ENCODE results near the gene DARS1. TPM values are rescaled to one million over a fixed set of nuclear protein-coding genes. Genes with fewer than 3 reads are reported as not detected.

DARS1 gene
- total and polyA plus RNA-seq, 2 of the 13 experiments (the other 11 are each of a cell fraction or from before 2014, with no cell fraction given): 149 to 230 TPM

DNA sequence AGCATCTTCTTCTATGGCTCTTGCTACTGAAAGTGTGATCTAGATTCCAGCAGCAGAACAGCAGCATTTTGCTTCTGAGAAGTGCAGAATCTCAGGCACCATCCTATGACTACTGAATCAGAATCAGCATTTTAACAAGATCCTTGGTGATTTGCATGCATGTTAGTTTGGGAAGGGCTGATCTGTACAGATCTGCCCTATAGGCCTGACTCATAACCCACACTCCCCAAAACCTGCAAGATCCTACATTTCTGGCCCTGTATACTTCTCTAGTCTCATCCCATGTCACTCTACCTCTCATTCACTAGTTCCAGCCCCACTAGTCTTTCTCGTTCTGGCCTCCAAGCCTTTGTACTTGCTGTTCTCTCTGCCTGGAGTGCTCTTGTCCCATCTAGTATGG, 15.7 kb upstream of the DARS1 start:
- Histone ChIP-seq H3K9ac (ENCODE audit: insufficient read depth, low read depth, low read length) (no peak overlapping the region), H3K79me2 (ENCODE audit: insufficient read depth, low read length) (no peaks in the 10 kb centered on the region), H2AFZ (ENCODE audit: low read length) (no peak overlapping the region), H3K4me3 (replicated peaks in 1 of 3; ENCODE audit: insufficient read depth in 1 of 3, low read depth in 2 of 3, low read length in 3 of 3) (no peak overlapping the region), H3K27ac (ENCODE audit: extremely low read length, insufficient read depth, low read length) (no peak overlapping the region), H3K36me3 (replicated peaks in 1 of 2; ENCODE audit: control insufficient read depth in 1 of 2, insufficient read depth in 2 of 2, low read length in 2 of 2) (no peaks in the 10 kb centered on the region), H4K20me1 (ENCODE audit: insufficient read depth, low read length) (no peaks in the 10 kb centered on the region), H3K4me1 (ENCODE audit: insufficient read depth, low read length) (no peaks in the 10 kb centered on the region), H3K27me3 (ENCODE audit: control insufficient read depth in 1 of 2, insufficient read depth in 2 of 2, low read length in 2 of 2) (no peaks in the 10 kb centered on the region), H3K9me3 (ENCODE audit: low read length) (no peaks in the 10 kb centered on the region), H3K4me2 (ENCODE audit: low read depth, low read length) (no peak overlapping the region)
- FAIRE-seq (no peak), ATAC-seq (no peak), DNase-seq (ENCODE audit: low spot score) (no peak)
- TF ChIP-seq AHR (CRISPR knock-in tag; IDR thresholded peaks at IDR 0.05) (no peak), ZFP37 (CRISPR knock-in tag; IDR thresholded peaks at IDR 0.05; ENCODE audit: borderline replicate concordance) (no peak), HNF4A (CRISPR knock-in tag; IDR thresholded peaks at IDR 0.05) (no peak), WIZ (CRISPR knock-in tag; IDR thresholded peaks at IDR 0.05) (no peak), NR1H2 (CRISPR knock-in tag; IDR thresholded peaks at IDR 0.05; ENCODE audit: borderline replicate concordance, low read depth) (no peak), ZNF678 (CRISPR knock-in tag; IDR thresholded peaks at IDR 0.05) (no peak), ZNF672 (CRISPR knock-in tag; IDR thresholded peaks at IDR 0.05) (no peak), ZNF777 (CRISPR knock-in tag; IDR thresholded peaks at IDR 0.05) (no peak), GTF3A (CRISPR knock-in tag; conservative IDR thresholded peaks at IDR 0.05) (no peak)
- TF ChIP-seq, protein P1, sequence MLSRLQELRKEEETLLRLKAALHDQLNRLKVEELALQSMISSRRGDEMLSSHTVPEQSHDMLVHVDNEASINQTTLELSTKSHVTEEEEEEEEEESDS (CRISPR knock-in tag; IDR thresholded peaks at IDR 0.05; ENCODE audit: borderline replicate concordance): no peak
- ChIA-PET CTCF (ENCODE audit: low intra/inter-chr PET ratio, low total read pairs) (no interaction called here), POLR2A (no interaction called here)
- intact Hi-C loops (cut with micrococcal nuclease; ENCODE audit: unreplicated experiment) (no loop called here), in situ Hi-C loops (cut with HindIII; ENCODE audit: extremely low pct_ligation_motif_present, low pct_unique_long_range_greater_than_20kb) (no loop called here)
- no TSS peak for BruUV-seq (replicated peaks)
- WGBS (ENCODE audit: low lambda C conversion rate): 35% methylated on average over 1 of the region's 1 CpG

DNA sequence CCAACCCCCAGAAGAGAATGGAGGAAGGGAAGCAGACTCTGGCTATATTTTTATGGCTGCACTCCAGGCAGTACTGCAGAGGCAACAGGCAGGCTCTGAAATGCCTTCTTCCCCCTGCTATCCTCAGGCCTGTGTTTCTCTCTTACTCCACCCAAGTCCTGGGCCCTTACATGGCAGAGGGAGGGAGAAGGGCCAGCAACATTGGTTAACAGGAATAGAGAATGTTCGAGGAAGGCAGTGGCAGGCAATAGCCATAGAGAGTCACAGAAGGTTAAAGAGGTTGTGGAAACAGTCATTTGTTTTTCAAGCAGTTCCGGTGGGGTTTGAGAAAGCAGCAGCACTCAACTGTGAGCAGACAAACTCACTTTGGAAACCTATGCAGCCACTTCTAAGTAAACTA, 15.1 kb upstream of the DARS1 start:
- ChIA-PET POLR2A (no interaction called here), CTCF (ENCODE audit: low intra/inter-chr PET ratio, low total read pairs) (no interaction called here)
- Histone ChIP-seq H3K4me2 (ENCODE audit: low read depth, low read length) (no peak overlapping the region), H3K79me2 (ENCODE audit: insufficient read depth, low read length) (no peaks in the 10 kb centered on the region), H3K27me3 (ENCODE audit: control insufficient read depth in 1 of 2, insufficient read depth in 2 of 2, low read length in 2 of 2) (no peaks in the 10 kb centered on the region), H3K4me3 (replicated peaks in 1 of 3; ENCODE audit: insufficient read depth in 1 of 3, low read depth in 2 of 3, low read length in 3 of 3) (no peak overlapping the region), H3K36me3 (replicated peaks in 1 of 2; ENCODE audit: control insufficient read depth in 1 of 2, insufficient read depth in 2 of 2, low read length in 2 of 2) (no peaks in the 10 kb centered on the region), H3K27ac (ENCODE audit: extremely low read length, insufficient read depth, low read length) (no peak overlapping the region), H3K4me1 (ENCODE audit: insufficient read depth, low read length) (no peaks in the 10 kb centered on the region), H4K20me1 (ENCODE audit: insufficient read depth, low read length) (no peaks in the 10 kb centered on the region), H3K9ac (ENCODE audit: insufficient read depth, low read depth, low read length) (no peak overlapping the region), H3K9me3 (ENCODE audit: low read length) (no peaks in the 10 kb centered on the region), H2AFZ (ENCODE audit: low read length) (no peak overlapping the region)
- WGBS (ENCODE audit: low lambda C conversion rate): 44% methylated on average over 2 of the region's 2 CpGs
- DNase-seq (ENCODE audit: low spot score) (no peak), FAIRE-seq (no peak), ATAC-seq (no peak)
- BruUV-seq (replicated peaks): no TSS peak
- intact Hi-C loops (cut with micrococcal nuclease; ENCODE audit: unreplicated experiment) (no loop called here), in situ Hi-C loops (cut with HindIII; ENCODE audit: extremely low pct_ligation_motif_present, low pct_unique_long_range_greater_than_20kb) (no loop called here)
- TF ChIP-seq RFX5 (IDR thresholded peaks at IDR 0.05; ENCODE audit: low read depth, low read length) (no peak), THYN1 (CRISPR knock-in tag; IDR thresholded peaks at IDR 0.05; ENCODE audit: borderline replicate concordance, low read depth) (no peak), ERF (CRISPR knock-in tag; IDR thresholded peaks at IDR 0.05) (no peak), STAG1 (CRISPR knock-in tag; IDR thresholded peaks at IDR 0.05) (no peak), MATR3 (CRISPR knock-in tag; IDR thresholded peaks at IDR 0.05) (no peak), SETDB1 (CRISPR knock-in tag; IDR thresholded peaks at IDR 0.05; ENCODE audit: borderline replicate concordance) (no peak), STAT5B (CRISPR knock-in tag; IDR thresholded peaks at IDR 0.05) (no peak), ZNF484 (CRISPR knock-in tag; IDR thresholded peaks at IDR 0.05; ENCODE audit: borderline replicate concordance, low read depth) (no peak)
- TF ChIP-seq, protein P2, sequence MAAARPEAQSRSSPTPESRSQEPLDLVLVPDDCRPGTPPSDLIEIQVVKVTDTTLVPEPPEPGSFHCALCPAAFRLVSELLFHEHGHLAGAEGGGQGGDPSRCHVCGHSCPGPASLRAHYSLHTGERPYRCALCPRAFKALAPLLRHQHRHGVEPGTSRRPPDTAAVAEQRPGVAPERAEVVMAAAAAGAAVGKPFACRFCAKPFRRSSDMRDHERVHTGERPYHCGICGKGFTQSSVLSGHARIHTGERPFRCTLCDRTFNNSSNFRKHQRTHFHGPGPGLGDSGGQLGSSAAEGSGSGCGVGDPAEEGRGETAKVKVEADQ (CRISPR knock-in tag; IDR thresholded peaks at IDR 0.05; ENCODE audit: borderline replicate concordance): no peak
- TF ChIP-seq, protein P3, sequence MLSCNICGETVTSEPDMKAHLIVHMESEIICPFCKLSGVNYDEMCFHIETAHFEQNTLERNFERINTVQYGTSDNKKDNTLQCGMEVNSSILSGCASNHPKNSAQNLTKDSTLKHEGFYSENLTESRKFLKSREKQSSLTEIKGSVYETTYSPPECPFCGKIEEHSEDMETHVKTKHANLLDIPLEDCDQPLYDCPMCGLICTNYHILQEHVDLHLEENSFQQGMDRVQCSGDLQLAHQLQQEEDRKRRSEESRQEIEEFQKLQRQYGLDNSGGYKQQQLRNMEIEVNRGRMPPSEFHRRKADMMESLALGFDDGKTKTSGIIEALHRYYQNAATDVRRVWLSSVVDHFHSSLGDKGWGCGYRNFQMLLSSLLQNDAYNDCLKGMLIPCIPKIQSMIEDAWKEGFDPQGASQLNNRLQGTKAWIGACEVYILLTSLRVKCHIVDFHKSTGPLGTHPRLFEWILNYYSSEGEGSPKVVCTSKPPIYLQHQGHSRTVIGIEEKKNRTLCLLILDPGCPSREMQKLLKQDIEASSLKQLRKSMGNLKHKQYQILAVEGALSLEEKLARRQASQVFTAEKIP (CRISPR knock-in tag; IDR thresholded peaks at IDR 0.05; ENCODE audit: borderline replicate concordance): no peak
